GM19099 (cell line): Measurements from ENCODE around the gene ZNF385B.

ENCODE experiments used
- POLR2A ChIP-seq: IDR thresholded peaks from 3 replicates; pipeline ENCODE4 v1.6.1; 2011; ENCODE audit warnings: low read depth; ENCODE audit not compliant: insufficient read length; ENCODE audit errors: extremely low read depth

ZNF385B gene

DNA sequence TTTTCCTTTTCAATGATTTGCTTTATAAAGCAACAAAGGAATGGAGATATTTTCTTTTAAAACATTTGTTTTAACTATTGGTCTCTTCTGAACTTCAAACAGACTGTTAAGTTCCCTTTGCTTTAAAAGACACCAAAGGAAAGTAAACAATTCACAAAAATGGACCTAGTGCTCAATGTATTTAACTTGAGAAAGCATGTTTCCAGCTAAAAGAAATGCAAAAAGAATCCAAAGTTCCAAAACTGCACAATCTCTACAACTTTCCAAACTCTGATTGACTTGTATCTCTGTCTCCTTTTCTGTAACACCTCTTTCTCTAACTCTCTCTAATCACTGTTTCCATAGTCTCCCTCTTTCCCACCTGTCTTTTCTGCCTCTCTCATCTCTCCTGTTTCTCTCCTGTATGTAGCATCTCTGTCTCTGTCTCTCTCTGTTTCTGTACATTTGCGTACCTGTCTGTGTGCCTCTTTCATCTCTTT lies 301.1 kb downstream of the ZNF385B start:
- TF ChIP-seq POLR2A = no peak

- no peak for TF ChIP-seq POLR2A
Measured at GRCh38 chr2:179559108-179559806, 302.2 kb downstream of the ZNF385B start.

DNA sequence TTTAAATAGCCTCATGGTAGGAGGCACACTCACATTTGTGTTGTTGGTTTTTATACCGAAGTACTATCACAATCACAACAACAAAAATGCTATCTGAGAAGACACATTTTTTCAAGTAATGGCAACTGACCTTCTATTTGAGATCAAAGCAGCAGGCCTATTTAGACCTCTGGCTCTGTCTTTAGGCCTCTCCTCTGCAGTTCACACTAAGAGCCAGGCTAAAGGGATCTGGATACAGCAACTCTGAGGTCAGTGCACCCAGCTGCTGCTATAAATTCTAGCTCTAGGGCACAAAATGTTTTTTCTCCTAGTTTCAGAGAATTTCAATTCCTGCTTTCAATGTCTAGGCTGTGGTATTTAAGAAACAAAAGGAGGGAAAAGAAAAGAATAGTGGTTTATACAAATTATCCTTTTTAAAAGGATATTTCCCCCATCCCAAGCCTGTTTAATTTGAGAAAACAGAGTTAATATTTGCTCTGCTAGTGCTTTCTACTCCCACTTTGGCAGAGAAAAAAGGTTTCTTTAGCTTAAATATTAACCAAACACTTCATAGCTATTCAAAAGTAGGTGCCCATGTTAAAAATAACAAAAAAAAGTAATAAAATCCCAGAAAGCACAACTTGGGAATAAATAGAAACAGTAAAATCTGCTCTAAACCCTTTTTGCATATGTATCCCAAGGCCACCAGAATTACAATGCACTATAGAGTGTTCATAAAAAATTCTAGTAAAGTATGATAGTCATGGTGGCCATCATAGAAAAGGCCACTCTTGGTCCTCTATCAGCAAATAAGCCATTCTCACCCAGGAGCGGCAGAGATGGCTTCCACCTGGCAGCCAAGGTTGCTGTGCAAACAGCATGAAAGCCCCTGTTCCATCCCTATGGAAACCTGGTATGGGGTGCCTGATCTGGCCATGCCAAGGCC lies 303.1 kb downstream of the ZNF385B start:
- TF ChIP-seq POLR2A = no peak

- TF ChIP-seq POLR2A = no peak
Measured at GRCh38 chr2:179556425-179556824, 305.0 kb downstream of the ZNF385B start.

- no peak for TF ChIP-seq POLR2A
Measured at GRCh38 chr2:179555691-179556283, 305.6 kb downstream of the ZNF385B start.

DNA sequence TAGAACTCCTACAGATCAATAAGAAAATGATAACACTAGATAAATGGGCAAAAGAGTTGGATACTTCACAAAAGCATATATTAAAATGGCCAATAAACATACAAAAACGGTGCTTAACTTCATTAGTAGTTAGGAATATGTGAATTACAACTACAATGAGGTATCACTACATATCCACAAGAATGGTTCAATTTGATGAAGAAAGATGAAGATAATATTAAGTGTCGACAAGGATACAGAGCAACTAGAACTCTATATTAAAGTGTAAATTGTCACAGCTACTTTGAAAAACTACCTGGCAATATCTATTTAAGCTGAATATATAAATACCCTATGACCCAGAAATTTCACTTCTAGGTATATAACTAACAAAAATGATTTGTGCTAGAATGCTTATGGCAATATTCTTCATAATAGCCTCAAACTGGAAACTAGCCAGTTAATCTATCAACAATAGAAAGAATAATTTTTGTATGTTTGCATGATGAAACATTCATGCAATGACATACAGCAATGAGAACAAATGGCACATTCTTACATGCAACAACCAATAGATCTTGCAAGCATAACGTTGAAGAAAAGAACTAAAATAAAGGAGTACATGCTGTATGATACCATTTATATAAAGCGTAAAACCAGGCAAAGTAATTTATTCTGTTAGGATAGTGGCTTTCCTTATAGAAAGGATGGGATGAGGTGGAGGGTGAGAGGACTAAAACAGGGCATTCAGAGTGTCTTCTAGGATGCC lies 306.6 kb downstream of the ZNF385B start:
- TF ChIP-seq POLR2A = no peak

DNA sequence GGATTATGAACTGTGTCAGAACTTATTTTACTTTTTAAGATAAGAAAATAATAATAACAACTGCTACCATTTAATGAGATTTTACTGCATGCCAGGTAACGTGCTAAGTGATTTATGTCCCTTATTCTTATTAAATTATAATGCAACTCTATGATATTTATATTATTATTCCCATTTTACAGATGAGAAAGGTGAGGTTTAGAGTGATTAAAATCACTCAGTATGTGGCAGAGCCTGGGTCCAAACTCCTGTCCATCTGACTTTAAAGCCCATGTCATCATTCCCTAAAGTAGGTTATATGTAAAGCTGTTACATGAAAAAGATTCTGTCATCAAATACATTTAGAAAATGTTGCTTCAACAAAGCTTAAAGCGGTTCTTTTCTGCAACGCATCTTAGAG lies 308.0 kb downstream of the ZNF385B start:
- no peak for TF ChIP-seq POLR2A

DNA sequence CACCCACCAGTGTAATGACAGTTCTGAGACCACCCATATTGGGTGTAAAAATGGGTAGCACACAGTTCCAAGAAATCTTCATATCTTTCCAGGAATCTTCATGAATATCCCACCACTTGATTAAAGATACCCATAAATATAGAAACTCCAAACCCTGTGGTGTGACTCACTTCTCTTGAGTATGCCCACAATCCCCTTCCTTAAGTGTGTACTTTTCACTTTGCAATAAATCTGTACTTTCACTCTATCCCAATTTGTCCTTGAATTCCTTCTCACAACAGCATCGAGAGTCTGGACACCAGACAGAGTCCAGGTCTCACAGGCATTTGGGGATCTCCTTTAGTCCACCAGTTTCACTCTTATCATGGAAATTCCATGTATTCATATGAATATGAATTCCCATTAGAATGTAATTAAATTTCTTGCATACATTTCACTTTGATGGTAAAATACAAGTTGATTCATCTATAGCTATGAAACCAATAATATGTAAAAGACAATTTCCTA lies 309.8 kb downstream of the ZNF385B start:
- TF ChIP-seq POLR2A = no peak

GRCh38 chr2:179550849-179551248 lies 310.6 kb downstream of the ZNF385B start:
- no peak for TF ChIP-seq POLR2A

DNA sequence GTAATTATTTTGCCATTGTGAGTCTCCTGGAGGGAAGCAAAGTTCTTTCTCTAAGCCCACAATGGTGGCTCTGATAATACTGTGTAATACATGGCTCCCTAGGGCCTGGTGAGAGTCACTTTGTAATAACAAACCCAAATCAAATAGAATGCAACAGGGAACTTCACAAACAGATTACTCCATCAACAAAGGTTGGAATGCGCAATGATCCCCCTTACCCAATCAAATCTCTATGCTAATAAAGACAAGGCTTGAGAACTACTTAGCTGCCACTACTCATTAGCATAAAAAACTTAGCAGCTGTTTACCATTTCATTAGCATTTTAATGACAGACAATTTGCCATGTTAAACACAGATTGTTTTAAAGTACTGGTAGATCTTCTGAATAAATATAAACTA lies 311.2 kb downstream of the ZNF385B start:
- no peak for TF ChIP-seq POLR2A

- no peak for TF ChIP-seq POLR2A
Measured at GRCh38 chr2:179546656-179547055, 314.8 kb downstream of the ZNF385B start.

GRCh38 chr2:179545024-179545423 lies 316.4 kb downstream of the ZNF385B start:
- no peak for TF ChIP-seq POLR2A

GRCh38 chr2:179543361-179543901 lies 318.0 kb downstream of the ZNF385B start:
- TF ChIP-seq POLR2A = no peak

GRCh38 chr2:179541586-179541985 lies 319.8 kb downstream of the ZNF385B start:
- TF ChIP-seq POLR2A = no peak

- no peak for TF ChIP-seq POLR2A
Measured at GRCh38 chr2:179539124-179539511, 322.3 kb downstream of the ZNF385B start.
